Thoracic aorta (tissue), 2 donors: ENCODE data around the gene OLFM1. TPM values are rescaled to one million over a fixed set of nuclear protein-coding genes. Genes with fewer than 3 reads are reported as not detected.

Source experiments
- ATAC-seq: fragments of 150-250 bp; one replicate; pipeline ENCODE4 v1.8.0; 2017; ENCODE audit warnings: low read depth; ENCODE audit not compliant: insufficient number of reproducible peaks, low FRiP score
- DNase-seq: peaks from one replicate; pipeline ENCODE4 v3.0.0-alpha.2; 2020; ENCODE audit warnings: low spot score
- H3K27ac ChIP-seq, 2 donors: fragments of 200-600 bp; sonication (generic); 1 replicate in 1 of 2; 2 replicates in 1 of 2; pipeline ENCODE4 v1.5.1; 2016; ENCODE audit warnings: mild to moderate bottlenecking in 2 of 2, moderate library complexity in 2 of 2
- H3K27me3 ChIP-seq: fragments of 200-600 bp; sonication (generic); replicated peaks from 2 replicates; pipeline ENCODE4 v1.6.0; 2016; ENCODE audit warnings: mild to moderate bottlenecking; ENCODE audit not compliant: insufficient read depth
- H3K36me3 ChIP-seq: fragments of 200-600 bp; sonication (generic); one replicate; pipeline ENCODE4 v1.5.1; 2016
- H3K4me1 ChIP-seq, 2 donors: fragments of 200-600 bp; sonication (generic); 1 replicate in 1 of 2; 2 replicates in 1 of 2; pipeline versions ENCODE4 v1.5.1 to v1.6.0; 2016; ENCODE audit warnings: low read depth in 2 of 2, mild to moderate bottlenecking in 1 of 2; ENCODE audit not compliant: control insufficient read depth in 1 of 2
- H3K4me3 ChIP-seq: fragments of 200-600 bp; sonication (generic); 2 replicates; pipeline ENCODE4 v1.5.1; 2016; ENCODE audit warnings: mild to moderate bottlenecking
- H3K9me3 ChIP-seq: fragments of 200-600 bp; sonication (generic); 2 replicates; pipeline ENCODE4 v1.5.1; 2016
- CTCF ChIP-seq: fragments of 200-600 bp; sonication (generic); IDR thresholded peaks from one replicate; pipeline ENCODE4 v1.5.1; 2019; ENCODE audit warnings: antibody characterized with exemption
- total RNA-seq, 2 donors: library from RNA; depleted of rRNA; stranded (reverse); fragments of >200 nt; gene quantifications; one replicate each; pipeline versions ENCODE4 v1.1.0 to v1.2.3, GENCODE V29; 2016

OLFM1 gene
- total RNA-seq, 2 donors from 2014 or later = 14.5 to 24.5 TPM

- no peak overlapping the region for H3K27ac ChIP-seq
- H3K4me1 ChIP-seq = peaks cover 0 to 10% of the 10 kb centered on the region in 2 donors
- no peaks in the 10 kb centered on the region for H3K27me3 ChIP-seq
- no peaks in the 10 kb centered on the region for H3K9me3 ChIP-seq
- no peaks in the 10 kb centered on the region for H3K36me3 ChIP-seq
- DNase-seq (no peak), ATAC-seq (no peak)
- no peak overlapping the region for H3K4me3 ChIP-seq
- no peak for TF ChIP-seq CTCF
Measured at GRCh38 chr9:135136481-135136880, 49.0 kb downstream of the OLFM1 start.

DNA sequence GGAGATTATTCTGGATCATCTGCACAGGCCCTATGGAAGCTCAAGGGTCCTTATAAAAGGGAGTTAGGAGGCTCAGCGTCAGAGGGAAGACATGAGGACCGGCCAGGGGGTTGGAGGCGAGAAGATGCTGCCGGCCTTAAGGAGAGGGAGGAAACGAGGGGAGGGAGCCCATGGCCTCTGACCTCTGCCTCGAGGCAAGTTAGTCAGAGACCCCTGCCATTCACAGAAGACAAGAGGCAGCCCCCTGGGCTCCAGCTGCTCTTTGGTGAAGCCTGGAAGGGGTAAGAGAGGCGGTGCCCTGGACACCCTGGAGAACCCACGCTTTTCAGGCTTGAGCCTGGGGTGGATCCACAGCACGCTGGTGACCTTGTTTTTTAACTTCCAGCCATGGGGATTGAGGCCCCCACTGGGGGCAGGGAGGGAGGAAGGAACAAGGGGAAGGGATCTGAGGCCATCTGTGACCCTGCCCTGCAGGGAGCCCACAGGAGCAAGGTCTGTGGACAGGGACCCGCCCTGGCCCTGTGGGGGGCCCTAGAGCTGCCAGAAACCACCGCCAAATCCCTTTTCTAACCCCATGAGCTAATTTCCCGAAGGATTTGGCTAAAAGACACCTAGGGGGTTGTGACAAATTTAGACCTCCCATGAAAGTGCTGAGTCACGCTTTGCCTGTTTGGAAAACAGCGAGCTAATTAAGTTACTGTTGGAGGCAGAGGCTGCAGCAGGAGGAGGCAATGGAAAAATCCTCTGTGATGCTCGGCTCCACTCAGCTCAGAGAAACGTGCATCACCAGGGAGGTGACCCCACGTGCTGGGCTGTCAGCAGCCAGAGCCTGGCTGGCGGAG, 49.7 kb downstream of the OLFM1 start:
- Histone ChIP-seq H3K27me3 (no peaks in the 10 kb centered on the region), H3K27ac (no peak overlapping the region), H3K4me3 (no peak overlapping the region), H3K36me3 (no peaks in the 10 kb centered on the region), H3K4me1 (peaks cover 0 to 10% of the 10 kb centered on the region in 2 donors), H3K9me3 (no peaks in the 10 kb centered on the region)
- no peak for DNase-seq
- TF ChIP-seq CTCF = no peak
- ATAC-seq = no peak

GRCh38 chr9:135138078-135138855, 50.8 kb downstream of the OLFM1 start:
- ATAC-seq (no peak), DNase-seq (no peak)
- peaks cover 0 to 10% of the 10 kb centered on the region in 2 donors for H3K4me1 ChIP-seq
- TF ChIP-seq CTCF = no peak
- H3K27ac ChIP-seq = no peak overlapping the region
- no peaks in the 10 kb centered on the region for H3K36me3 ChIP-seq
- no peaks in the 10 kb centered on the region for H3K9me3 ChIP-seq
- no peak overlapping the region for H3K4me3 ChIP-seq
- H3K27me3 ChIP-seq = no peaks in the 10 kb centered on the region

GRCh38 chr9:135139366-135139959, 52.0 kb downstream of the OLFM1 start:
- Histone ChIP-seq H3K9me3 (no peaks in the 10 kb centered on the region), H3K27me3 (no peaks in the 10 kb centered on the region), H3K27ac (no peak overlapping the region), H3K4me1 (peaks cover 0 to 10% of the 10 kb centered on the region in 2 donors), H3K36me3 (no peaks in the 10 kb centered on the region), H3K4me3 (no peak overlapping the region)
- no peak for TF ChIP-seq CTCF
- ATAC-seq (no peak), DNase-seq (no peak)
